Inflammatory macrophage (primary cell): ENCODE data around the gene WDR83.
"Not testable (repeated sequence)": the region's sequence is repeated elsewhere in the genome, so short reads cannot be mapped to it uniquely, and the experiment has no call there.

Source experiments
- DNase-seq, 2 donors: peaks; one replicate each; pipeline ENCODE4 v3.0.0-alpha.2; 2020 to 2022

The WDR83 gene

DNA sequence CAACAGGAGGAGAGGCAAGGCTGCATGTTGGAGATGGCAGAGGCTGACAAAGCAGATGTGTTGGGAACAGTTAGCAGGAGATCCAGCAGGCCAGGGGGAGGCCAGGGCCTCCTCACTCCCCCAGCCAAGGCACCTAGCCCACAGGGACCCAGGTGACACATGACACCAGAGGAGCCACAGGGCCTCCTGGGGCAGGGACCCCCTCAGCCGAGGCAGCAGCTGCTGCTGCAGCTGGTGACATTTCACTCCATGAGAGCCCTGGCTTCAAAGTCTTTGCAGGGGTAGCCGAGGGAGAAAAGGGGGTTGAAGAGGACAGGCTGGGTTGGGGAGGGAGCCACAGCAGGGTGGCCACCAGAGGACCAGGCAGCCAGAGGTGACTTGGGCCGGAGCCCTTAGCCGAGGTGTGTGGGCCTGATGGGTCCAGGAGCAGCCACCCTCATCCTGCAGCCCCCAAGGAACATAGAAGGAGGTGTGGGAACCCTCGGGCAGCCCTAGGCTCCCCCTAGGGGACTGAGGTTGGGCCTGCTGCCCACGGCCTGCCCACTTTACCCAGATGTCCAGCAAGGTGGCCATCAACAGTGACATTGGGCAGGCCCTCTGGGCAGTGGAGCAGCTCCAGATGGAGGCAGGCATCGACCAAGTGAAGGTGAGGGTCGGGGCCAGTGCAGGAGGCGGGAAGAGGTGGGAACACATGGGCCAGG lies 21.0 kb downstream of the WDR83 start, which contains the start of gene GNG14:
TSS of gene GNG14 (plus strand) at position 503 of the 701 bp plus-strand sequence. CDS start at position 554, 51 bp downstream.
- no peak for DNase-seq

DNA sequence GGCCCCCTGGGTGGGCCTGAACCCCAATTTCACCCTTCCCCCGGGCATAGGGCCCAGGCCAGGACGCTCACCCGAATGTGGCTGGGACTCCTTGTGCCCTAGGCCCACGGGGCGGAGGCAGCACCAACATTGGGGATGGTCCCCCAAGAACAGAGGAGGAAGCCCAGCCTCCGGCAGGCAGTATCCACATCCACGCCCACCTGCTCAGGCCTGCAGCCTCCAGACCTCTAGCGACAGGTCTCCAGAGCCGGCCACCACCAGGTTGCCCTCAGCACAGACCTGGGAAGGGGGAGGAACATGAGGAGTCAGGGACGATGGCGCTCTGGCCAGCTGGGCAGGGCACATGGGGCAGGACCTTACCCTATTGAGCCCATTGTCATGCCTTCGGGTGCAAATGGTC lies 22.4 kb downstream of the WDR83 start:
- DNase-seq, result no peak

DNA sequence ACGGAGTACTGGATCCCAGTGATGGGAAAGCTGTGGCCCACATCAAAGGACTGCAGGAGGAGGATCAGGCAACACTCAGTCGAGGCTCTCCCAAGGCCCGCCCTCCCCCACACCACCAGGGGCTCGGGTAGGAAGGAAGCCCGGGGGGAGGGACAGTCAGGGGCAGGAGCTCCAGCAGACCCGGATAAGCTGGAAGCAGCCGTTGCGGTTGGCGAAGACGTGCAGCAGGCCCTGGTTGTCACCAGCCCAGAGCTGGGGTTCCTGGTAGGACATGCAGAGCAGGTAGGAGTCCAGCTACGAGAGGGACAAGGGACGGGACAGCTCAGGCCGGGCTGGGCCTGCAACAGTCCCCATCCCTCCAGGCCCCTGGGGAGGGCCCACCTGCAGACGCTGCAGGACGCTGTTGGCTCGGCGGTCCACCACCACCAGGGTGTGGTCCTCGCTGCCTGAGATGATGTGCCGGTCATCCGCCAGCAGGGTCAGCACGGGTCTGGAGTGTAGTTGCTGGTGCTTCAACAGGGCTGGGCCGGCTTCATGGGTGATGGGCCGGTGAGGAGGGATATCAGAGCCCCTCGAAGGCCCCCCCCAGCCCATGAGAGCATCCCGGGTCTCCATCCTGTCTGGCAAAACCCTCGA lies 23.1 kb downstream of the WDR83 start:
- DNase-seq, result no peak

DNA sequence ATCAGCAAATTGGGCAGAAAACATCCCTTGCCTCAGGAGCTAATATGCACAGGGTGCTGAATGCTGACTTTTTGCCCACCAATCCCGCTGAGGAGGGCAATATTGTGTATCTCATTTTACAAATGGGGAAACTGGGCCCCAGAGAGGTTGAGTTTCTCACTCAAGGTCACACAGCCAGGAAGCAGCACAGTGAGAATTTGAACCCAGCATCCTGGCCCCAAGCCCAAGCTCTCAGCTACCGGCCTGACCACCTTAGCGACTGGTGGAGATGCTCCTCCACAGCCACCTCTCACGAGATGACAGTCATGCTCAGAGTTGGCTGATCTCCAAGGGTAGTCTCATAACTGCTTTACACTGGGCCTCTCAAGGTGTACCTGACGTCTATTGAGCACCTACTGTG lies 26.4 kb downstream of the WDR83 start:
- DNase-seq, result no peak

DNA sequence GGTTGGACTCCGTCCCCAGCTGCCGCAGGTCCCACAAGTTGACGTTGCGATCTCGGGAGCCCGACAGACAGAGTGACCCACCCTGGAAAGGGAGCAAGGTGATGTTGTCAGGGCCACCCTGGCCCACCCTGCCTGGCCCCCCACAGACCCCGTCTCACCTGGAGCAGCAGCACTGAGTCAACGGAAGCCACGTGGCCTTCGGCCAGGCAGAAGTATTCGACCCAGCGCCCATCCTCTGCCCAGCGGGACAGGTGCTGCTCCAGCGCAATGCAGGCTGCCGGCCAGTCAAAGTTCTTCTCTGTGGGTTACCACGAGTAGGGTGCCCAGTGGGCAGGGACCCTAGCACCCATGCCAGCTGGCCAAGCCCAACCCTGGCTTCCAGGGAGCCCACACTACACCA lies 28.0 kb downstream of the WDR83 start:
- DNase-seq, result no peak

DNA sequence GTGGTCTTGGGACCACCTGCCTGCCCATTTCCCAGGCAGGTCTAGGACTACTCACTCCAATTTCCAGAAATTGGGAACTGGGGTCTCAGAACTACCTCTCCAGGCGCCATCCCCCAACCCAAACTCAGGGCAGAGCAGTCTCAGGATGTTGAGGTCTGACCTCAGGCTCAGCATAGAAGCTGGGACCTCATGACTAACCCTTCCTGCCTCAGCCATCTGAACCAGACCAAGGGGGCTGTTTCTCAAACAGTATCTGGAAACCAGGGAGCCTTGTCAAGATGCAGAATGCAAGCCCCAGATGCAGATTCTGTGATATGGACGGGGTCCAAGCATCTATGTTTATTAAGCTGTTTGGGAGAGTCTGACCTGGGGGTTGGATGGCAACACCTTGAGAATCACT lies 28.5 kb downstream of the WDR83 start:
- no peak for DNase-seq

DNA sequence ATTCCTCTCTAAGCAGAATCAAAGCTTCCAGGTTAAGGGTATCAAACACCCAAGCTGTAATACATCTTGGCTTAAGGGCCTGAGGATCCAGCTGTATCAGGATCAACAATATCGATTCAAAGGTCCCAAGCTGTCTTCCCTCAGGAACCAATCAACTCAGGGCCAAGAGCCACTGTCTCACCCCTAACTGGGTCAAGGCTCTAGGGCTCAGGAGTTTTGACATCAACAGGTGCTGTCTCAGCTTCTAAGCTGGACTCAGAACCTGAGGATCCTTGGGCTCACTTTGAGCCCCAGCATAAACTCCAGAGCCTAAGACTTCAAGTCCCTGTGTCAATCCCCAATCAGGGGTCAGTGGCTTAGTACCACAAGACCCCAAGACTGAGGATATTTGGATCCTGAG lies 28.9 kb downstream of the WDR83 start:
- DNase-seq, result no peak

DNA sequence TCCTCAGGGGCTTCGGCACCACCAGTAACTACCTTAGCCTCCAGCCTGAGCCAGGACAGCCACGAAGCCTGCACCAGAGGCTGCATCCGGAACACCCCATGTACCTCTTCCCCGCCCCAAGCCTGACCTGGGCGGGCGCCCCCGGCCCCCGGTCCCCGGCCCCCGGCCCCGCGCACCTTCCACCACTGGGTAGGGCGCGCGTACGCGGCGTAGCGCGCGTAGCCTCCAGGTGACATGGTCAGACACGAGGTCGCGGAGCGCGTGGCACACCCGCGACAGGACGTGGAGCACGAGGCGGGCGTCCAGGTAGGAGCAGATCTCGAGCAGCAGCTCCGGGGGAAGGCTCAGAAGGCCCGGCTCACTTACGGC lies 29.4 kb downstream of the WDR83 start:
- no peak for DNase-seq

DNA sequence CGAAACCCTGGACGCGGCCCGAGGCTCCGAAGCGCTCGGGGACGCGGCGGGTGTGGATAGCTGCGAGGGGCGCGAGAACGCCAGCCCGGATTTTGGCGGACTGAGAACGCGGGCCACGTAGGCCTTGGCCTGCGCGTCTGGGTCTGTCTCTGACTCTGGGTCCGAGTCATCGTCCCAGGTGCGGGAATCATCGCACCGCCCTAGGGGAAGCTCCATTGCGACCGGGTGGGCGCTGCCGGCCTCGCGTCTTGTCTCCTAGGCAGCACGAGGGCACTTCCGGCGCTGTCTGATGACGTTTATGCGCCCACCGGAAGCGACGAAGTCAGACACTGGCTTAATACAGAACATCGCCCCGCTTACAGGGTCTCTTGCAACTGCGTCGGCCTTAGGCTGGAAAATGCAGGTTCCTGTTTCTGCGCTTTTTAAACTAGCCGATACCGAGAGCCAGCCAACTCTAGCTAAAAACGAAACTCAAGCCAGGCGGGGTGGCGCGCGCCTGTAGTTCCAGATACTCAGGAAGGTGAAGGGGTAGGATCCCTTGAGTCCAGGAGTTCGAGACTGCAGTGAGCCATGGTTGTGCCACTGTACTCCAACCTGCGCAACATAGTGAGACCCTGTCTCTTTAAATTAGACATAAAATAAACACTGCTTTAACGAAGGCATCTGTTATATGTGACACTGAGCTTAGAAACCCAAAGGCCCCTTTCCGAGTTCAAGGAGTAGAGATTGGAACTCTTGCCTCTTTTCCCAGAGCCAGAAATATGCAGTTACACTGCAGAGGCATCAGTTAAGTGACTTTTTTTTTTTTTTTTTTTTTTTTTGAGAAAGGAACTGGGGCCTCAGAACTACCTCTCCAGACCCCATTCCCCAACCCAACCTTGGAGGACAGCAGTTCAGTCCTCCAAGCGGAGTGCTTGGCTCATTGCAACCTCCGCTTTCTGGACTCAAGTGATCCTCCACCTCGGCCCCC lies 30.0 kb downstream of the WDR83 start, which contains the start of gene FBXW9:
TSS of gene FBXW9 (minus strand) at position 266 of the 970 bp plus-strand sequence. CDS start at position 216, 50 bp downstream.
- DNase-seq, result peak; percentile 98 to 99

DNA sequence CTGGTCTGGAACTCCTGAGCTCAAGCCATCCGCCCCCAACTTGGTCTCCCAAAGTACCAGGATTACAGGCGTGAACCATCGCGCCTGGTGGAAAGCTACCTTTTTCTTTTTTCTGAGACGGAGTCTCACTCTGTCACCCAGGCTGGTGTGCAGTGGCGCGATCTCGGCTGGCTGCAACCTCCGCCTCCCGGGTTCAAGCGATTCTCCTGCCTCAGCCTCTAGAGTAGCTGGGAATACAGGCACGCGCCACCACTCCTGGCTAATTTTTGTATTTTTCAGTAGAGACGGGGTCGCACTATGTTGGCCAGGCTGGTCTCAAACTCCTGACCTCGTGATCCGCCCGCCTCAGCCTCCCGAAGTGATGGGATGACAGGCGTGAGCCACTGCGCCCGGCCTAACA lies 30.8 kb downstream of the WDR83 start:
- DNase-seq, result not testable (repeated sequence)

DNA sequence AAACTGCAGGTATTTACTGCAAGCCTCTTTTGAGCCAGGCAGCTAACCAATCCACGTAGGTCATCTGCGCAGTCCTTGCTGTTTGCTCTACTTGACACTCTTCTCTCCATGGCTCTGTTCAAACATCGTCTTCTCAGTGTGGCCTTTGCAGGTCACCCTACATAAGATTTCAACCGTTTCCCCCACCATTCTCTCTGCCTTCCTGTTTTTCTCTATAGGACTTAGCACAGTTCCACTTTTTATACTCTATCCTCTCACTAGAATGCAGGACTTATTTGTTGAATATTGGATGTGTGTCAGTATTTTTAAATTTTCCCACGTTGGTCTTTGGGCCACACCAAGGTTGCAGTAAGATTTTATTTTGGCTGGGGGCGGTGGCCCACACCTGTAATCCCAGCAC lies 31.5 kb downstream of the WDR83 start:
- DNase-seq, result no peak

DNA sequence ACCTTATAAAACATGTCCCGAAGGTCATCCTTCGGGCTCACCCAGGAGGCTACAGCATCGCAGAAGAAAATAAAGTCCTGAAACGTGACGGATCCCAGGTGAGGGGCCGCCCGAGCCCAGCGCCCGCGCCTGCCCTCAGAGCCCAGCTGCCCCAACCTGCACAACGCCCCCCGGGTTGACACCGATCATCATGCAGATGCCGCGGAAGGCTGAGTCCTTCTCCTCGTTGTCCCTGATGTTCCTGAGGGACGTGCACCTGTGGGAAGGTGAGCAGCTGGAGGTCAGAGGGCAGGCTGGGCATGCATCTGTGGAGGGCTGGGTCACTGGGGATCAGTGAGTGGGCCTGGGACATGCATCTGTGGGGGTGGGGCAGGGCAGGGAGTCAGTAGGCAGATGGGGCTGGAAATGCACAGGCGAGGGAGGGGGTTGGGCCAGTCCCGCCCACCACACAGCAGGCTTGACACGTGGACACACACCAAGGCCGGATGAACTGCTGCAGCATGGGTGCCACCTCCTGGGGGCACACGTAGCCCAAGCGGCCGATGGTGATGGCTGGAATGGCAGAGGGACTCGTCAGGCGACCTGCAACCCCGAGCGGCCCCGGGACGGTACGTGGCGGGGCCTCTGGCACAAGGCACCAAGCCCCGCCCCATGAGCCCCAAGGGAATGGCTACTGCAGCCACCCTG lies 35.1 kb downstream of the WDR83 start:
- DNase-seq, result no peak

DNA sequence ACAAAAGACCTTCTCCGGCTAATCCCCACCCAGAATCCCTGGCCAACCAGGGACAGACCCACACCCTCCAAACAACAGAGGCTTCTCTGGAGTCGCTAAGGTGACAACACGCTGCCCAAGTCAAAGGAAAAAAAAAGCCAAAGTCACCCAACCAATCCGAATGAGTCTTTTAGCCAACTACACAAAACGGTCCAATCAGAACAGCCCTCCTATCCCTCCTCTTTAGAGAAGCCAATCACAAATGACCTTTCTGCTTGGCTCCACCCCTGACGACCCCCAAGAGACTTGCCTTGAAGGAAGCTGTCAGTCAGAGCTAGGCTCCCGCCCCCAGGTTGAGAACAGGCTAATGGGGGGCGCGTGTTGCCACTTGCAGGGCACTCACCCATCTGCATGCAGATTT lies 36.4 kb downstream of the WDR83 start:
- no peak for DNase-seq

DNA sequence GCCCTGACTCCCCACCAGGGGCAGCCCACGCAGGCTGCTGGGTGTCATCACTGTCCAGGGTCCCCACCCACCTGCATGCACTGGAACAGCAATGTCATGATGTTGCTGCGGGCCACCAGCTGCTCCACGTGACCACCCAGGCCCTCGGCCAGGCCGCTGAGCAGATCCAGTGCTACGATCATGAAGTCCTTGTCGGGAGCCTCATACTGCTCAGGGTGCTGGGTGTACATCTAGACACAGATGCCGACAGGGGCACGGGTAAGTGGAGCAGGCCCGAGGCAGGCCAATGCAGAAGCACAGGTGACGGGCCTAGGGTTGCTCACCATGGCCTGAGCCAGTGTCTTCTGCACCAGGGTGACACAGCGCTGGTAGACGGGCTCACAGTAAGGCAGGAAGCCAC lies 38.6 kb downstream of the WDR83 start:
- DNase-seq, result no peak

DNA sequence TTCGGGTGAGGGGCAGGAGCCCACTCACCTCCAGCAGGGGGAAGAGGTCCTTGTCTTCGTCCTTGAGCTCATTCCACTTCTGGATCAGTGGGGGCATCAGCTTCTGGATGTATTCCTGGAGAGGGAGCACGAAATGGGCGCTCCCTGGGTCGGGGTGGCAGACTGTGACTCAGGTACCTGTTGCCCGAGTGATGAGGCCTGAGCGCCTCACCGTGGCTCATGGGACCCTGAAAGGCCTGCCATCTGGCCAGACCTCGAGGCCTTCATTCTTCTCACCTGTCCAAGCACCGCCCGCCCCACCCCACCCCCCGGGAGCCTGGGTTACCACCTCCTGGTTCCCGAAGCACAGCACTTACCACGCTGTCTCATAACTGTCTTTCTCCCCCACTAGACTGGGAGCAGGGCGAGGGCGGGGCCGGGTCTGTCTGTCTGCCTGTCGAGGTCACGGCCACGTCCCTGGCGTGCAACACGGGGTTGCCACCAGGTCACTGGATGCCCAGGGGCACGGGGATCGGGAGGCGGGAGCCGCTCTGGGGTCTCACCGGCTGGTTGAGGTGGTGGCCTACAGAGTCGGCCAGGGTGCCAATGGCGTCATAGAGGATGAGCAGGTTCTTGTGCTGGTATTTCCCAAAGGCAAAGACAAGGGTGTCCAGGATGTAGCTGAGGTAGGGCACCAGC lies 39.2 kb downstream of the WDR83 start:
- no peak for DNase-seq

DNA sequence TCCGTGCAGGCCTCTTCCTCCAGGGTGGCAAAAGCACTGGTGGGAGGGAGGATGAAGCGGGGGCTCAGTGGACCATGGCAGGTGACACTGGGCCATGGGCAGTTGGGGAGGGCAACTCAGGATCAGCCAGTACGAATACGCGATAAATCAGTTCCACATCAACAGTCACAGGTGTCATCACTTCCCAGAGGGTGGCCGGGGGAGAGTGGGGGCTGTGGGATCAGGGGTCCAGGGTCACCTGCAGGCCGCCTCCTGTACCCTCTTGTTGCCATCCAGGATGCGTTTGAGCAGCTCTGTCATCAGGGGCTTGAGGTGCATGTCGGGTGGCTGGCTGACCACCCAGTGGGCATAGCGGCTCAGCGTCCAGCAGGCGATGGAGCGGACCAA lies 39.7 kb downstream of the WDR83 start:
- DNase-seq, result no peak

DNA sequence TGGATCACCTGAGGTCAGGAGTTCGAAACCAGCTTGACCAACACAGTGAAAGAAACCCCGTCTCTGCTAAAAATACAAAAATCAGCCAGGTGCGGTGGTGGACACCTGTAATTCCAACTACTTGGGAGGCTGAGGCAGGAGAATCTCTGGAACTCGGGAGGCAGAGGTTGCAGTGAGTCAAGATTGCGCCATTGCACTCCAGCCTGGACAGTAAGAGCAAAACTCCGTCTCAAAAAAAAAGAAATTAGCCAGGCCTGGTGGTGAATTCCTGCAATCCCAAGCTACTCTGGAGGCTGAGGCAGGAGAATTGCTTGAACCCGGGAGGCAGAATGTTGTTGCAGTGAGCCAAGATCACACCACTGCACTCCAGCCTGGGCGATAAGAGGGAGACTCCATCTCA lies 42.0 kb downstream of the WDR83 start:
- DNase-seq, result no peak

DNA sequence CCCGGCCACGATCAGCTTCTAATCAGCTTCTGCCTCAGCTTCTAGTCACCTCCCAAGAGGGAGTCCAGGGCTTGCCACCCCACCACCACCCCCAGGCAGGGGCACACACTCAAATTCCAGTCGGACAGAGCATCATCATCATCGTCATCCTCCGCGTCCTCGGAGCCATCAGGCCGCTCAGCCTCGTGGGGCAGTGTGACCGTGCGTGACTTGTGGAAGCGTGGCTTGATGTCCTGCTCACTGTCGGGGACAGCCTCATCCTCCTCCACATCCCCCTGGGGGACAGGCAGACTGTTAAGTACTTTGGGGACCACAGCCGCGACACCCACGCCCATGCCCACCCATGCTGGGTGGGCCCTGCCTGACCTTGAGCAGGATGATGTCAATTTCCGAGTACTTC lies 44.6 kb downstream of the WDR83 start:
- no peak for DNase-seq

DNA sequence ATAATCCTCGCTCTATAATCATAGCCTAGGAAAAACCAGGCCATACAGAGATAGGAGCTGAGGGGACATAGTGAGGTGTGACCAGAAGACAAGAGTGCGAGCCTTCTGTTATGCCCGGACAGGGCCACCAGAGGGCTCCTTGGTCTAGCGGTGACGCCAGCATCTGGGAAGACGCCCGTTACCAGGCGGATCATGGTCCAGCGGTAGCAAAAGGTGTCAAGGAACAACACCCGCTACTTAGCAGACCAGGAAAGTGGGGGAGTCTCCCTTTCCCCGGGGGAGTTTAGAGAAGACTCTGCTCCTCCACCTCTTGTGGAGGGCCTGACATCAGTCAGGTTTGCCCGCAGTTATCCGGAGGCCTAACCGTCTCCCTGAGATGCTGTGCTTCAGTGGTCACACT lies 45.5 kb downstream of the WDR83 start:
- DNase-seq, result not testable (repeated sequence)

DNA sequence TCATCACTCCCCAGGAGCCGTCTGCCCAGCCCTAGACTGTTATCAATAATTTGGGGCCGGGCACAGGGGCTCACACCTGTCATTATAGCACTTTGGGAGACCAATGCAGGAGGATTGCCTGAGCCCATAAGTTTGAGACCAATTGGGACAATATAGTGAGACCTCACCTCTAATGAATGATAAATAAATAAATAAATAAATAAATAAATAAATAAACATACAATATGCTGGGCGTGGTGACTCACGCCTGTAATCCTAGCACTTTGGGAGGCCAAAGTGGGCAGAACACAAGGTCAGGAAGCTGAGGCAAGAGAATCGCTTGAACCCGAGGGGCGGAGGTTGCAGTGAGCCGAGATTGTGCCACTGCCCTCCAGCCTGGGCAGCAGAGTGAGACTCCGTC lies 46.7 kb downstream of the WDR83 start:
- not testable (repeated sequence) for DNase-seq

DNA sequence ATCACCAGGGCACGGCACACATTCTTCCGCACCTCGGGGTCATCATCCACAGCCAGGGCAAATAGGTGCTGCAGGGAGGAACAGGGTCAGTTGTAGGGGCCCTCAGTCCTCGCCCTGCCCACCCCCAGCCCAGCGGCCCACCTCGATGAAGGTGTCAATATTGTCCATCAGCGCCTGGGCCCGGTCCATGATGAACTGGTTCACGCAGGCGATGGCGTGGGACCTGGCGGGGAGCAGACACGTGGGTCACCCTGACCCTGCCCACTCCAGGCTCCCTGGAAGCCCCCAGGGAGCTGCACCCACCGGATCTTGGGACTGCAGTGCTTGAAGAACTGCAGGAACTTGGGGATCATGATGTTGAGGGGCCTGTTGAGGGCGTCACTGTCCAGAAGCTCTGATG lies 48.5 kb downstream of the WDR83 start:
- DNase-seq, result no peak

DNA sequence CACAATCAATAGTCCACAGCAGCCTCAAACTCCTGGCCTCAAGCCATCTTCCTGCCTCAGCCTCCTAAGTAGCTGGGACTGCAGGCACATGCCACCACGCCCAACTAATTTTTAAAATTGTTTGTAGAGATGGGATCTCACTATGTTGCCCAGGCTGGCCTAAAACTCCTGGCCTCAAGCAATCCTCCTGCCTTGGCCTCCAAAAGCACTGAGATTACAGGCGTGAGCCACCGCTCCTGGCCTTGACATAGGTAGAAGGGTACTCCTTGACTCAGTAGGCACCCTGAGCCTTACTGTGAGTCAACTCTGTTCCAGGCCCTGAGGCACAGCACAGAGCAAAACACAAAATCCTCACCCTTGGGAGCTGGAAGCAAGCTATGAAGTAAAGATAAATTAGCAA lies 49.3 kb downstream of the WDR83 start:
- no peak for DNase-seq
